ENCODE data around the gene NABP1.
A peak's percentile ranks its signal among the peaks of the same experiment; 100 is the strongest.

The NABP1 gene

GRCh38 chr2:191713837-191714236, 35.9 kb downstream of the NABP1 start:
- peak; percentile 34 for DNase-seq

GRCh38 chr2:191714925-191715324, 37.0 kb downstream of the NABP1 start:
- no peak for DNase-seq

DNA sequence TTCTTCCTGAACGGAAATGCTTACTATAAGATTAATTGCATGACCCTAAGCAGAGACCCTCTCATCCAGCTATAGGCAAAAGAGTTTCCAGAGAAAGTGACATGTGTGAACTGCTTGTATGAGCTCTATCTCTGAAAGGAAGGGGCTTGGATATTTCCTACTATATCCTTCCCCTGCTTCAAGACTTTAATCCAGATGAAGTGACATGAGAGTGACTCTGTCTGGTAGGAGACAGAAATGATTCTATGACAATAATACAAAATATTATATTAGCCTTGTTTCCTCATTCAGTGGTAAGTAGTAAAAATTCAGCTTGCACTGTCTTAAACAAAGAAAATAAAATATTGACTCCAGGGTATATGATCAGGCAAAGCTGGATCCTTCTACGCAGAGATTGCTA, 37.5 kb downstream of the NABP1 start:
- DNase-seq = no peak

GRCh38 chr2:191719261-191719660, 41.3 kb downstream of the NABP1 start:
- no peak for DNase-seq

DNA sequence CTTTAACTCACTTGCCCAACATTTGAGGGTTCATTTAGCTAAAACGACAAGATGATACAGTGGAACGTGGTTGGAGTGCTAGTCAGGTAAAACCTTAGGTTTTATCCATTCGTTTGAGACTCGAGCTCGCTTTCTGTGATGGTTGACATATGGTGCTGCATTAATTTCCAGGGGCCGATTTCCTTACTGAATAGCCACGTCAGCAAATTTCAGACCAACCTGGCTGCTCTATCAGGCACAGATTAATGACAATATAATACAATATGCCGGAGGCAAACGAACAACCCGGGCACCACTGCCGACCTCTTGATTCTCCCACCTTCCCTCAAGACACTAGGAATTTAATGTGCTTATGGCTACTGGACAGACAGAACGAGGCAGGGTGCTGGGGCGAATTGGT, 42.0 kb downstream of the NABP1 start:
- no peak for DNase-seq

DNA sequence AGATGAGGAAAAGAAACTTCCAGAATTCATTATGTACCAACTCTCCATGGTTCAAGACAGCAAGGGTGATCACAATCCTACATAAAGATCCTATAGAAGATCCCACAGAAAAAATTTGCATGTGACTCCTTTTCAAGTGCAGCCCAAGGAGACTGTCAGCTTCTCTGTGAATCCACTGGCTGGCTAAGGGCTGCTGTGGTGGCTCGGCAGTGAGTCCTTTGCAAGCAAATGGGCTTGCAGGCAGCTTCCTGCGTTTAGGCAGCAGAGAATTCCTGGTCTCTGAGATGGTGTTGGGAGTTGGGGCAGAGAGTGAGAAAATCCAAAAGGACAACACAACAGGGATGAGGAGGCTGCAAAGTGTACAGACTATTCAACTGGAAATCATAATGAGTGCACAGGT, 43.4 kb downstream of the NABP1 start:
- no peak for DNase-seq

- DNase-seq = no peak
Measured at GRCh38 chr2:191724015-191724414, 46.1 kb downstream of the NABP1 start.

- no peak for DNase-seq
Measured at GRCh38 chr2:191728750-191729624, 51.1 kb downstream of the NABP1 start.

- no peak for DNase-seq
Measured at GRCh38 chr2:191730263-191730662, 52.3 kb downstream of the NABP1 start.

Measured in hematopoietic multipotent progenitor cell treated with erythropoietin and hydrocortisone succinate and interleukin-3 and kit ligand, for 6 days (in vitro differentiated cells).